HG03025 (cell line): ENCODE results near the gene FOXQ1.
"Not testable (repeated sequence)": the region's sequence is repeated elsewhere in the genome, so short reads cannot be mapped to it uniquely, and the experiment has no call there.

Experiments
- ATAC-seq: cut with Tn5 transposase; IDR thresholded peaks from one replicate; pipeline ENCODE4 v1.9.1; 2021; ENCODE audit warnings: mild to moderate bottlenecking, moderate library complexity; ENCODE audit not compliant: unreplicated experiment, low FRiP score

The FOXQ1 gene

GRCh38 chr6:1351381-1352008, 39.6 kb downstream of the FOXQ1 start:
- no peak for ATAC-seq

- ATAC-seq: not testable (repeated sequence)
Observed at GRCh38 chr6:1355068-1355467, 43.2 kb downstream of the FOXQ1 start.

GRCh38 chr6:1361717-1362116, 49.8 kb downstream of the FOXQ1 start:
- ATAC-seq: not testable (repeated sequence)

GRCh38 chr6:1362643-1363042, 50.7 kb downstream of the FOXQ1 start:
- no peak for ATAC-seq

GRCh38 chr6:1363298-1363697, 51.4 kb downstream of the FOXQ1 start:
- no peak for ATAC-seq

GRCh38 chr6:1363729-1364572, 52.1 kb downstream of the FOXQ1 start:
- ATAC-seq: no peak
